CD4-positive, alpha-beta T cell treated with Interferon alpha-2 for 1 hour (primary cell): ENCODE data around the gene ZNF23.

Source experiments
- DNase-seq, 2 donors: peaks; one replicate each; pipeline ENCODE4 v3.0.0-alpha.2; 2020 to 2022

ZNF23 gene

DNA sequence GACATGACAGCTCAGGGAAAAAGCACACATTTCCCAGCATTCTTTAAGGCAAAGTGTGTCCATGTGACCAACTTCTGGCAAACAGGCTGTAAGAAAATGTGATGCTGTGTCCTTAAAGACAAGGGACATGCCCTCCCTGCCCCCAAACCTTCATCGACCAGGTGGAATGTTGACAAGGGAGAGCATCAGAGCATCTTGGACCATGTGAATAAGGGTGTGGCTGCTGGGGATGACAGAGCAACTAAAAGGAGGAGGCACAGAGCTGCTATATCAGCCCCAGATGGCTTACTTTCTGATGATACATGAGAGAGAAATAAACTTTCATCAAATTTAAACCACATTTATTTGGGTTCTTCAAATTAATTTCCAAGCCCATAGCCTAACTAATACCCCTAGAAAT, 2.2 kb upstream of the ZNF23 start:
- no peak for DNase-seq

DNA sequence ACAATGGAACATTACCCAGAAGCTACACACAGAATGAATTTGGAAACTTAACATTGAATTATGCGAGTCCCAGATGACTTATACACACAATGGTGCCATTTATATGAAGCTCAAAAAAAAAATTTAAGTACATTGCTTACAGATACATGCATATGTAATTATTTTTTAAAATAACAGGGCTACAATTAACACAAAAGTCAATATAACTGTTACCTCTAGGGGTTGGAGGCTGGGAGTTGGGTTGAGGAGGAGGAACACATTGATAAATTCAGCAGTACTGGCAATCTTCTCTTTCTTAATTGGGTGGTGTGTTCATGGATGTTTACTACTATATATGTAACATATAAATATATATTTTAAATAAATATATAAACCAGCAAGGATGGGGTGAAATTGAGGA, 1.1 kb downstream of the ZNF23 start:
- no peak for DNase-seq

DNA sequence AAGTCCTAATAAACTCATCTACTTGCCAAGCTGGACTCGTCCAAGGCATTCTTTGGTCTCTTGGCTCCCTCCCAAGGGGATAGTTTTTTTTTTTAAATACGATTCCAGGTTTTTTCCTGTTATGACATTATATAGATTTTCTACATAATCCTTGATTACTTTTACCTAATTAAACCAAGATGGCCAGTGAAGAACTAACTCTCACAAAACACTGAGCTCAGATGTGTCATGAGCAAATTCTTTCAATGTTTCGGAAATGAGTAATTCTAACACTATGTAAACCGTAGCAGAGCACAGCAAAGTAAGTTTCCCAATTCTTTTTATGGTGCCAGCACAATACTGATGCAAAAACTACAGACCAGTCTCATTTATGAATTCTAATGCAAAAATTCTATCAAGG, 1.8 kb downstream of the ZNF23 start:
- no peak for DNase-seq

DNA sequence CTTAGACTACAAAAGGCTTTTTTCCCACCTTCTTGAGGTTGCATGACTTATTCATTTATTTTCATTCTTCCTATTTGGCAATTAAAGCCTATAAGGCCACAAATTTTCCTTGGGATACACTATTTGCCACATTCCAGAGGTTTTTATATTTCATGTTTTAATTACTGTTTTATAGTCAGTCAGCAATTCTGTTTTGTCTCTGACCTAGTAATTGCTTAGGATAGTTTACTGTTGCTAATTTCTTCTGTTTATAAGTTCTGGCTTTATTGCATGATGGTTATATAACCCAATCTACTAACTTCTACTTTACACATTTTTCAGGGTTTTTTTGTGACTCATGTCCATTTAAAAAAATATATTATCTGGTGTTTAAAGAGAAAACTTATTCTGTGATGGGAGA, 2.5 kb downstream of the ZNF23 start:
- no peak for DNase-seq

DNA sequence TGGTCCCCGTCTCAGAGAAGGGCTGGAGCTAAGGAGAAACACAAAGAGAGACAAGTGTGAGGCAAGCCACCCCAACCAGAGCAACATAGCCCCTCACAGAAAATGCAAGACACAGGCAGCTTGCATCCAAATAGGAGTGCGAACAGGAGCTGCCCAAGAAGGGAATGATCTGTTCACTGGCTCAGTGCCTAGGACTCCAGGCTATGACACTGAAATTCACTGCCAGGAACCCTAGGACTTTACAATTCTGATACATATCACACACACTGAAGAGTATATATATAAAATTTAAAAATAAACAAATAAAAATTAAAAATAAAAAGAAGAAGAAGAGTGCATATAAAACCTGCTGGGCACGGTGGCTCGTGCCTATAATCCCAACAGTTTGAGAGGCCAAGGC, 5.2 kb downstream of the ZNF23 start:
- DNase-seq: no peak

DNA sequence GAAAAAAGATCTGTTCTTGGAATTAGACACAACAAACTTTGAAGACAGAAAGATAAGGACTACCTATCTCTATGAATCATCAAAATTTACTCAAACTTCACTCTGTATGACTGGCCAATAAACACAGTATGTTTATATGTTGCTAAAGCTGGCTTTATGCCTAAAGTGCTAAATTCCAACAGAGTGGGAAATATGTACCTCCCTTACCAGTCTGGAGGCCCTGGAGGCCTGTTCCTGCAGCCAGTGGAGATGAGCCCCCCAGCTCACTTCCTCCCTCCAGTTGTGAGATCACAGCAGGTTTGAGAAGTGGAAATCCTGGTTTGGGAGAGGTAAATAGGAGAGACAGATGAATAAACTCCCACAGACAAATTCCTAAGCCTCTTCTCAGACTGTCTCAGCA, 9.0 kb downstream of the ZNF23 start:
- DNase-seq: no peak

DNA sequence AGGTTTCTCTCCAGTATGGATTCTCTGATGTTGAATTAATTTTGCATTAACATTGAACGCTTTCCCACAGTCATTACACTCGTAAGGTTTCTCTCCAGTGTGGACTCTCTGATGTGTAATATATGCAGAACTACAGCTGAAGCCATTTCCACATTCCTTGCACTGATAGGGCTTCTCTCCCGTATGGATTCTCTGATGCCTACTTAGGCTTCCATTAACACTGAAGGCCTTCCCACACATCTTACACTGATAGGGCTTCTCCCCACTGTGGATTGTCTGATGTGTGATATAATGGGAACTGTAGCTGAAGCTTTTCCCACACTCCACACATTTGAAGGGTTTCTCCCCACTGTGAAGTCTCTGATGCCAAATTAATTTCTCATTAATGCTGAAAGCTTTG, 13.0 kb downstream of the ZNF23 start:
- DNase-seq: no peak

DNA sequence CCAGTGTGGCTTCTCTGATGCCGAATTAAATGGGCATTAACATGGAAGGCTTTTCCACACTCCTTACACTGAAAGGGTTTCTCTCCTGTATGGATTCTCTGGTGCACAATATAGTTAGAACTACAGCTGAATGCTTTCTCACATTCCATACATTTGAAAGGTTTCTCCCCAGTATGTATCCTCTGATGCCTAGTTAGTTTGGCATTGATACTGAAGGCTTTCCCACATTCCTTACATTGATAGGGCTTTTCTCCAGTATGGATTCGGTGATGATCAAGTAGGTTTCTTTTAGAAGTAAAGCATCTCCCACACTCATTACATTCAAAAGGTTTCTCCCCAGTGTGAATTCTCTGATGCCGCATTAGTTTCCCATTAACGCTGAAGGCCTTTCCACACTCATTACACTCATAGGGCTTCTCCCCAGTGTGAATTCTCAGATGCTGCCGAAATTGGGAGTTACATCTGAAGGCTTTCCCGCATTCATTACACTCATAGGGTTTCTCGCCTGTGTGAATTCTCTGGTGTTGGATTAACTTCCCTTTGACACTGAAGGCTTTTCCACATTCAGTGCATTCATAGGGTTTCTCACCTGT, 13.7 kb downstream of the ZNF23 start:
- DNase-seq: no peak

DNA sequence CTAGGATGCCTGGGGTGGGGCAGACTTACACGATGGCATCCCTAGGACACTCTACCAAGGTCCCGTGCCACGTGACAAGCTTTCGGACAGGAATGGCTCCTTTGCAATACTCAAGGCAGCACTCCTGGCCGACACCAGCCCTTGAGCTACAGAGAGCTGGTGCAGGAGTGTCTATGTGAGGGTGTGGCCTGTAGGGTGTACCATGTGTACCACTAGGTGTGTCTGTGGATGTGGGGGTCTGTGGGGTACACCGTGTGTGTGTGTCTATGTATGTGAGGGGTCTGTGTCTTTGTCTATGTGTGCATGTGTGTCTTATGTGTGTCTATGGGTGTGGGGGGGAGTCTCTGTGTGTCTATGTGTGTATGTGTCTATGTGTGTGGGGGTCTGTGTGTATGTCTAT, 18.3 kb downstream of the ZNF23 start:
- DNase-seq: no peak

DNA sequence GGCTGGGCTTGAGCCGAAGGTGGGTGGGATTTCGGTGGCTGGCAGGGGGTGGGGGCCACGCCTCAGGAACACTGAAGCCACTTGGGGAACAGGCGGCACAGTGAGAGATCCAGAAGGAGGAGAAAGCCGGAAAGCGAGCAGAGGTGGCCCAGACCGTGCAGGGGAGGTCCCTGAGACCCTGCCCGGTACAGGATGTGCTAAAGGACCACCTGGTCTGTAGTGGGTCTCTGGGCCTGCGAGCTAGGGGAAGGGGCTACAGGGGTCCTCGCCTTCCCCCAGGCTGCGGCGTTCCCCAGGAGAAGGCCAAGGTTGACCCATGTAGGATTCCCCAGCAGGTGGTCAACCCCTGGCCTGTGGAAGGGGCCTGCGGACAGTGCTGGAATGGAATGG, 20.0 kb downstream of the ZNF23 start, which contains the start of gene TLE7:
Gene TLE7, minus strand, starts transcription at position 4 of the 390 bp plus-strand sequence. CDS start 8,730 bp downstream, outside the sequence.
- DNase-seq: no peak

DNA sequence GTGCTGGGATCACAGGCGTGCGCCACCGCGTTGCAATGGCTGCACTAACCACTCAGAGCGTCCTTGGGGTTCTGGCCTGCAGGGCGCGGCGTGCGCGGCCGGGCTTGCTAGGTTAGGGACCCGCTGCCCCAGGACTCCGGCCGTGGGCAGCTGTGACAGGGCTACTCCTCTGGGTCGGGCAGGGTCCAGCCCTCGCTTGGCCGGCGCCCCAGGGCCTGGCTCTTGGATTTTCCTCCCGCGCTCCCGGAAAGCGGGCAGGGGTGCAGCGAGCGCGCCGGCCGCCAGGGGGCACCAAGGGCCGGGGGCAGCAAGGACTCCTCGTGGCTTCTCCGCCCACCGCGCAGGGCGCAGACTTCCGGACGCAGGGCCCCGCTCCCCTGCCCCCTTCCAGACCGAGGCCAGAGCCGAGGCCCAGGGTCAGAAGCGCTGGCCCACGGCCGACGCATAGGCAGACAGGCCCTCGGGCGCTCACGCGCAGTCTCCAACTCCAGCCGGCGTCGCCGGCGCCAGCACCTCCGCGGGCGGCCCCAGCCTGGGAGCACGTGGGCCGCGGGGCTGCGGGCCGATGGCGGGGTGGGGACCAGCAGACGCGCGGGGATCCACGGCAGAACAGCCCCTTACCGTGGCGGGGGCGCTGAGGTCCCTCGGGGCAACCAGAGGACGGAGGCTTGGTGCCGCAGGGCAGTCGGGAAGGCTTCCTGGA, 20.5 kb downstream of the ZNF23 start:
- DNase-seq: peak in 1 of 2 donors; percentile 19

DNA sequence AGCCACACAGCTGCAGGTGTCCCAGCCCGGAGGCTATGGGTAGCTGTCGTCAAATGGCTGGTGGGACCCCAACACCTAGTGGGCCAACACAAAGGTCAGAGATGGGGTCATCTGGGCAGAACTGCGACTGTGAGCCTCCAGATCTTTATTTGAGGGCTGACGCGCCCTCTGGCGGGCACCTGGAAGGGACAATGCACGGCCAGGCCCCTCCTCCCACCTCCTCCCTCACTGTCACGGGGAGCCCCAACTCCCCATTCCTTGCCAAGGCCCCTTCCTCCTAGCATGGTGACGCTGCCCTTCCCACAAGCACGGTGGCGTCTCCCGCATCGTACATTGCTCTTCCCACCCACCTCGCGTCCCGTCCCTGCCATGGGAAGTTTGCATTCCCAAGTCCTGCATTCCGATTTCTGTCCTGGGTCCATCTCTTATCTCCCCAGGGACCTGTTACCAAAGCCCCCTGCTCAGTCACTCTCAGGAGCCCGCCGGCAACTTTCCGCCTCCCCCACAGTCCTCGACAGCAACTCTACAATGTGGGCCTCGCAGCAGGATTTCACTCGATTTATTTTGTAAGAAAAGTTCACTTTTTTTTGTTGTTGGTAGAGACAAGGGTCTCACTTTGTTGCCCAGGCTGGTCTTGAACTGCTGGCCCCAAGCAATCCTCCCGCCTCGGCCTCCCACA, 21.2 kb downstream of the ZNF23 start:
- no peak for DNase-seq

DNA sequence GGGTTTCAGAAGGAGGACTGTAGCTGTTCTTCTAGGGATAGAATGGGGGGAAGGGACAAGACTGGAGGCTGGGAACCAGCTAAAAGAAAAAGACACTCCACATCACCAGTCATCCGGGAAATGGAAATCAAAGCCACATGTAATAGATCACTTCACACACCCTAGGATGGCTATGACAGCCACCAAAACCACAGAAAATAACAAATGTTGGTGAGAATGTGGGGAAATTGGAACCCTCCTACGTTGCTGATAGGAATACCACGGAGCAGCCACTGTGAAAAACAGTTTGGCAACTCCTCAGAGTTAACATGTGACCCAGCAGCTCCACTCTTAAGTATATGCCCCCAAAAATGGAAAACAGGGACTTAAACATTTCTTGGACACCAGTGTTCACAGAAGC, 22.5 kb downstream of the ZNF23 start:
- no peak for DNase-seq

DNA sequence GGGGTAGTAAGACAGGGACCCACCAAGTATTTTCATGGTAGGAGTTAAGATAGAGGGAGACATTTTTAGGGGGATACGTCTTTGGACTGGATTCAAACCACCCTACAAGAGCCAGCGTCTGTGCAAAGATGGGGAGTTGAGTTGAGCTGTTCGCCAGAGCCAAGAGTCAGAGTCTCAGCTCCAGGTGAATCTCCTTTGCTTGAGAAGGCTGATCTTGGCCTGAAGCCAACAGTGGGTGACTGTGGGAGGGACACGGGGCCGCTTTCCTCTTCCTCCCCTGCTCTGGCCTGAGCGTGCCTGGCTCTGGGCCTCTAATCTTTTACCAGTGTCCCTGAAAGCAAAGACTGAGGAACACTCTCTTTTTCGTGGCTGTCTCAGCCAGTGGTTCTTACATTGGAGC, 25.6 kb downstream of the ZNF23 start:
- DNase-seq: no peak

DNA sequence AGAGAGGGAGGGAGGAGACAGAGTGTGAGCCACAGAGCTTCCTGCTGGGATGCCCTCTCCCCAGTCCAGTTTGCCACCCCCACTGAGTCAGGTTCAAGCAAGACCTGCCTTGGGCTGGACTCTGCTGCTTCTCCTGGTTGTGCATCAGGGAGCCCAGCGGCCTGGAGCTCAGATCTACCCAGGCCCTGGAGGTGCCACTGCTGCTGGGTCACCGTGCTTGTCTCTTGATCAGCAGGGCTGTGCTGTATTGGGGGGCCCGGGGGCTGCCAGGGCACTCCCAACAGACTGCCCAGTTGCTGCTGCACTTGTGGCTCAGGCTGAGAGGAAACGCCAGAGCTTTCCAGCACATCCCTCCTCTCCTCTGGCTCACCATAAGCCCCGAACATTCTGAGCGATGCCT, 29.1 kb downstream of the ZNF23 start:
- DNase-seq: no peak

DNA sequence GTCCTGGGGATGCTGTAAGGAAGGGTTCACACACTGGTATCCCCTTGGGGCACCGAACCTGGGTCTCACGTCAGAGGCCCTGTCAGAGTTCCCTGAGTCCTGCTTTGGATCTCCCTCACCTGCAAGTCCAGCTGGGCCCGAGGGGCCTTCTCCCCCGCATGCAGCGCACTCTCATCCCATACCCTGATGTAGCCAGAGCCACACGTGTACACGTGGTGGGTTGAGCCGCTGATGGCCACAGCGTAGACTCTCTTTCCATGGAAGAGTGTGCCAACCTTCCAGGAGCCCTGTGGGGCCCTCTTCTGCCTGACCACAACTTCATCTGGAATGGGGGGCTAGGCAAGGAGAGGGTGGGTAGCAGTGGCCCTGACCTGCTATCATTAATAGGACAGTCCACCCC, 30.1 kb downstream of the ZNF23 start:
- no peak for DNase-seq

DNA sequence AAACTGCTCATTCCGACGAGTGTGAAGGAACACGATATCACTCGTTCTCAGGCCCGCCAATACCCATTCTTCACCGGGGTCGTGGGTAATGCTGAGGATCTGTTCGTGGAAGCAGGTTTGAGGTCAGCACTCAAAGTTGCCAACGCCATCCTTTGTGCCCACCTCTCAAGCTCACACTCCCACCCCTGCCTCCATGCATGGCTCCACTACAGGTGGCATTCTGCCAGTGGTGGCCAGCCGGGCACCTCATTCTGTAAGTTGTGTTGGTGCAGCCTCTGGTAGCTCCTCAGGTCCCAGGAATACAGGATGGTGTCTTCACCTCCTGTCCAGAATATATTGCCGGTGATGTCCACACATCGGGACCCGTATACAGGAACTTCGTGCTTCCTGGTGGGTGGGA, 30.9 kb downstream of the ZNF23 start:
- no peak for DNase-seq

DNA sequence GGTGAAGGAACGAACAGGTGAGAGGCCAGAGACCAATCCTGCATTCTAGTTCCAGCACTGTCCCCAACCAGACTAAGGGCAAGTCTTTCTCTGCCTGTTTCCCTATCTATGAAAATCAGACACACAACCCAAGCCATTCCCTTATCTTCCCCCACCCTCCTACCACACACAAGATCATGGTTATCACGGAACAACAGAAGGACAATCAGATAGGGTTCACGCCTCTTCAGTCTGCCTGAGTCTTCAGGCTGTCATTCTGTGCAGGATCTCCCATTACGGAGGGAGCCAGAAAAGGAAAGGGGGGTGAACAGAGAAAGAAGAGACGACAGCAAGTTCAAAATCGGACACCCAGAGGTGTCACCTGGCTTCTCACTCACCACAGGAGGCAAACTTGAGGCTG, 31.3 kb downstream of the ZNF23 start:
- DNase-seq: no peak

DNA sequence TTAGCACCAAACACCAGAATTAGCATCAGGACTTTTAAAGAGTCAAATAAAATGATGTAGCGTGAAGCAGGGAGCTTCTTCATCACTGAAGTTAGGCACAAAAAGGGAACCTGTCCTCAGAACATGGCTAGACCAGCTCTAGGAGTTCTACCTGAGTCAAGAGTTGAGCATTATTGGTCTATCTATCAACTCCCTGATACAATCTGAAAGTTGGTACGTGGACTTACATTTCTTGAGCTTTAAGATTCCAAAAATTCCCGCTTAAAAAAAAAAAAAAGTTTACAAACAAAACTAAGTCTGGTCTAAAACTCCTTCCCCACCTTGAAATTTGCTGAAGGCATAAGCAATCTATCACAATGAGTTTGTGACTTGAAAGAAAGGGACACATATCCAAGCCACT, 32.5 kb downstream of the ZNF23 start:
- DNase-seq: no peak

DNA sequence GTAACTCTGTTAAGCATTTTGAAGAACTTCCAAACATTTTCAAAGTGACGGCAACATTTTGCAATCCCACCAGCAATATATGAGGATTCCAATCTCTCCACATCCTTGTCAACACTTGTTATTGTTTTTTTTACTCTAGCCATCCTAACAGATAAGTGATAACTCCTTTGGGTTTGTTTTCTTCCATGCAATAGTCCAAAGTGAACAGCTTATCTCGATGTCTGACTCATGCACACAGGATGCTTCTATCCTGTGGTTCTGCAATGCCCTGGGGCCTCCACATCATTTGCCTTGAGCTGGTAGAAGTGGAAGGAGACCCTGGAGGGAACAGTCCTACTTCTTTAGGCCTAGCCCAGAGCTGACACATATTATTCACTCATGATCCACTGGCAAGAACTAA, 33.2 kb downstream of the ZNF23 start:
- no peak for DNase-seq

DNA sequence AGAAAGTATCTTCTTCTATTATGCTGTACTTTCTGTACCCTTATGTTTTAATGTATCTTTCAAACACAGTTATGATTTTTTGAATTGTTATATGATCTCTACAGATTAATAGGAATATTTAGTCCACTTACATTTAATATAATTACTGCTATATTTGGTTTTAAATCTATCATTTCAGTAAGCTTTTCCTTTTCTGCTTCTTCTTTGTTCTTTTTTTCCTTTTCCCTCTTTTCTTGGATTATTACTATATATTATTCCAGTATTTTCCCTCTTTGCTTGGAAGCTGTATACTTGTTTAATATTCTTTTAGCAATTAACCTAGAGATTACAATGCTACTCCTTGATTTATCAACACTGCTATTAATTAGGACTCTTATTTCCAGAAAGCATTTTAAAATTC, 33.7 kb downstream of the ZNF23 start:
- no peak for DNase-seq

DNA sequence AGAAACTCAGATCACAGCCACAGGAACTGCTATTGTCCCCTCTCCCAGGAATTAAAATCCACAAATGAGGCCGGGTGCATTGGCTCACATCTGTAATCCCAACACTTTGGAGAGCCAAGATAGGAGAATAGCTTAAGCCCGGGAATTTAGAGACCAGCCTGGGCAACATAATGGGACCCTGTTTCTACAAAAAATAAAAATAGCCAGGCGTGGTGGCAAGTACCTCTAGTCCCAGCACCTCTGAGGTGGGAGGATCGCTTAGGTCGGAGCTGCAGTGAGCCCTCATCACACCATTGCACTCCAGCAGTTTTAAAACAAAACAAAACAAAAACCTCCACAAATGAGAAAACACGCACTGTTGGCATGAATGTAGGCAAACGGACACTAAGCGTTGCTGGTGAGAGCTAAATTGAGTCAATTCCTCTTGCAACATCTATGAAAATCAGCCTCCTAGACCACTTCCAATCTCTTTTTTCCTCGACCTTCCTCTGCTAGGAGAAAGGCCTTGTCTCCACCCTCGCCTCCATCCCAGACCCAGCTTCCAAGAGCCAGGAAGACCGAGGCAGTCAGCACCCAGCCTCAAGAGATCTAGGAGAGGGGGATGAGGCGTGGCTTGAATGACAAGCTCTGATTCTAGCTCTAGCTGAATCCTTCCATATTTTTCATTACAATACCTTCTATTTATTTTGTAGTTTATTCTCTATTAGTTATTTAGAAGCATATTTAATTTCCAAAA, 35.0 kb downstream of the ZNF23 start:
- DNase-seq: no peak

DNA sequence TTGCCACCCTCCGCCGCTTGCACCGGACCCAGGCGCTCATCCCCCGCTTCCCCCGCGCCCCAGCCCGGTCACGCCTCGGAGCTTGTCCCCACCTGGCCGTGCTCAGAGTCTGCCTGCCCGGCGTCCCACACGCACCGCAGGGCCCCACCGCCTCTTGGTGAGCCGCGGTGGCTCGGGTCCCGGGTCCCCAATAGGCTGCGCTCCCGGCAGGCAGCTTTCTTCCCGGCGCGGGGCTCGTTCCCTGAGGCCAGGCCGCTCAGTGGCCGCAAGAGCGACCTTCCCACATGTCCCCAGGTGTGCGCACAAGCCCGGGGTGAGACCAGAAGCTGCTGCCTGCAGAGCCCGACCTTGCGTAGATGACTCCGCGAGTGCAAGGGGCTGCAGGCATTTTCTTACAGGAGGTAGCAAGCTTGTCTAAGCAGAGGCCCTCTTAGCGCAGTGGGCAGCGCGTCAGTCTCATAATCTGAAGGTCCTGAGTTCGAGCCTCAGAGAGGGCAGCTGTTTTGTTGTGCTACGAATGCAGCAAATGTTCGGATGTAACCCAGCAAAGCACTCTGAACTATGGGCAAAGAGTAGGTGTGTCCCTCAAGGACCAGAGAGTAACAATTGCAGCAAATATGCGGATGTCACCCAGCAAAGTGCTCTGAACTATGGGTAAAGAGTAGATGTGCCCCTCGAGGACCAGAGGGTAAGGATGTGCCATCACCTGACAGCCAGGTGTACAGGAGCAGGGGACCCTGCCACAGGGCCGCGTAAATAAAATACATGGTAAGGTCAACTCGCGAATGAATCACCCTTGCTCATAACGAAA, 35.8 kb downstream of the ZNF23 start:
- DNase-seq: peak in 1 of 2 donors; percentile 23
